ENCODE results near the gene ELF5. TPM values are rescaled to one million over a fixed set of nuclear protein-coding genes. Genes with fewer than 3 reads are reported as not detected.

Gene ELF5
- total and polyA plus RNA-seq, 10 of the 15 experiments (the other 5 are each of a cell fraction or from before 2014, with no cell fraction given), result not detected

DNA sequence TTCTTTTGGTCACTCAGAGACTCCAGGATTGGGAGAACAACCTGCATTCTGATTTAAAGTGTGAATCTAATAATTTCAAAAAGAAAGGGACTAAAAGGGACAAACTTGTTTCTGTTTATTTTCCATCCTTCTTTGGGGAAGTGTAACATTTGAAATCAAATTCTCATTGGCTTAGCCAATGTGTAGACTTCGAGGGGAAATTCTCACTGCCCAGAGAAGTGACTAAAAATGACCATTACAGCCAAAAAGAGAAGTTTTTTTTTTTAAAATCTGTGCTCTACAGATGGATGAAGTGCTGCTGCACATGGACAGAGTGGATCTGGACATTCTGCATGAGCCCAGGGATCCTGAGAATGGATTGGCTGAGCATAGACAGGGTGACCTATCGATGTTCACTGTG is 49.4 kb upstream of the ELF5 start:
- POLR2A ChIA-PET, result no interaction called here
- SMC1A ChIA-PET (ENCODE audit: uncharacterized antibody, unreplicated experiment), result interaction anchor here (1.0 kb wide), 1 partner anchor 334 kb away, joined by 3 read pairs; no protein-coding TSS in a partner anchor
- RAD21 ChIA-PET (ENCODE audit: unreplicated experiment), result no interaction called here
- Histone ChIP-seq H3K4me3 (no peak overlapping the region), H3K4me2 (ENCODE audit: control insufficient read depth, insufficient read depth) (no peak overlapping the region), H3K9me3 (replicated peaks; ENCODE audit: control insufficient read depth, insufficient read depth, low read length) (no peaks in the 10 kb centered on the region), H3K9ac (ENCODE audit: control insufficient read depth, insufficient read depth, low read length) (no peak overlapping the region), H3K27ac (ENCODE audit: control insufficient read depth, insufficient read depth) (no peak overlapping the region), H3K27me3 (replicated peaks in 1 of 2; ENCODE audit: control insufficient read depth in 2 of 2, insufficient read depth in 2 of 2, low read length in 1 of 2) (no peaks in the 10 kb centered on the region; a peak in 2 of 4 replicates), H3K4me1 (ENCODE audit: control insufficient read depth, insufficient read depth, low read length) (no peaks in the 10 kb centered on the region), H4K20me1 (ENCODE audit: control insufficient read depth, insufficient read depth) (no peaks in the 10 kb centered on the region), H3K36me3 (ENCODE audit: control insufficient read depth in 2 of 2, insufficient read depth in 2 of 2, low read length in 1 of 2) (no peaks in the 10 kb centered on the region), H2AFZ (ENCODE audit: control insufficient read depth, low read depth, low read length) (no peak overlapping the region), H3K79me2 (ENCODE audit: control insufficient read depth, insufficient read depth, low read length) (no peaks in the 10 kb centered on the region)
- WGBS (ENCODE audit: insufficient coverage, insufficient replicate concordance, low lambda C conversion rate, missing lambda C conversion rate), result 0% methylated on average over 2 of the region's 2 CpGs
- CTCF ChIA-PET, result interaction anchor here (1.2 kb wide), 1 partner anchor 17 kb away, joined by 4 read pairs; no protein-coding TSS in a partner anchor
- DNase-seq (ENCODE audit: low read depth, low spot score) (no peak), ATAC-seq (no peak), FAIRE-seq (no peak)
- in situ Hi-C loops (cut with MboI) (no loop called here), intact Hi-C loops (cut with micrococcal nuclease; ENCODE audit: unreplicated experiment) (no loop called here)
- BruUV-seq (replicated peaks), result no TSS peak
- TF ChIP-seq, protein P1, sequence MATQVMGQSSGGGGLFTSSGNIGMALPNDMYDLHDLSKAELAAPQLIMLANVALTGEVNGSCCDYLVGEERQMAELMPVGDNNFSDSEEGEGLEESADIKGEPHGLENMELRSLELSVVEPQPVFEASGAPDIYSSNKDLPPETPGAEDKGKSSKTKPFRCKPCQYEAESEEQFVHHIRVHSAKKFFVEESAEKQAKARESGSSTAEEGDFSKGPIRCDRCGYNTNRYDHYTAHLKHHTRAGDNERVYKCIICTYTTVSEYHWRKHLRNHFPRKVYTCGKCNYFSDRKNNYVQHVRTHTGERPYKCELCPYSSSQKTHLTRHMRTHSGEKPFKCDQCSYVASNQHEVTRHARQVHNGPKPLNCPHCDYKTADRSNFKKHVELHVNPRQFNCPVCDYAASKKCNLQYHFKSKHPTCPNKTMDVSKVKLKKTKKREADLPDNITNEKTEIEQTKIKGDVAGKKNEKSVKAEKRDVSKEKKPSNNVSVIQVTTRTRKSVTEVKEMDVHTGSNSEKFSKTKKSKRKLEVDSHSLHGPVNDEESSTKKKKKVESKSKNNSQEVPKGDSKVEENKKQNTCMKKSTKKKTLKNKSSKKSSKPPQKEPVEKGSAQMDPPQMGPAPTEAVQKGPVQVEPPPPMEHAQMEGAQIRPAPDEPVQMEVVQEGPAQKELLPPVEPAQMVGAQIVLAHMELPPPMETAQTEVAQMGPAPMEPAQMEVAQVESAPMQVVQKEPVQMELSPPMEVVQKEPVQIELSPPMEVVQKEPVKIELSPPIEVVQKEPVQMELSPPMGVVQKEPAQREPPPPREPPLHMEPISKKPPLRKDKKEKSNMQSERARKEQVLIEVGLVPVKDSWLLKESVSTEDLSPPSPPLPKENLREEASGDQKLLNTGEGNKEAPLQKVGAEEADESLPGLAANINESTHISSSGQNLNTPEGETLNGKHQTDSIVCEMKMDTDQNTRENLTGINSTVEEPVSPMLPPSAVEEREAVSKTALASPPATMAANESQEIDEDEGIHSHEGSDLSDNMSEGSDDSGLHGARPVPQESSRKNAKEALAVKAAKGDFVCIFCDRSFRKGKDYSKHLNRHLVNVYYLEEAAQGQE (IDR thresholded peaks at IDR 0.05; ENCODE audit: low read depth, low read length), result no peak
- TF ChIP-seq ZNF274 (IDR thresholded peaks at IDR 0.05; ENCODE audit: insufficient read depth, insufficient read length), result no peak
- TF ChIP-seq SP1 (IDR thresholded peaks at IDR 0.05; ENCODE audit: low read depth, low read length), result no peak
- no peak for TF ChIP-seq CBX3 (IDR thresholded peaks at IDR 0.05; ENCODE audit: borderline replicate concordance, low read depth)
- TF ChIP-seq, protein P2, sequence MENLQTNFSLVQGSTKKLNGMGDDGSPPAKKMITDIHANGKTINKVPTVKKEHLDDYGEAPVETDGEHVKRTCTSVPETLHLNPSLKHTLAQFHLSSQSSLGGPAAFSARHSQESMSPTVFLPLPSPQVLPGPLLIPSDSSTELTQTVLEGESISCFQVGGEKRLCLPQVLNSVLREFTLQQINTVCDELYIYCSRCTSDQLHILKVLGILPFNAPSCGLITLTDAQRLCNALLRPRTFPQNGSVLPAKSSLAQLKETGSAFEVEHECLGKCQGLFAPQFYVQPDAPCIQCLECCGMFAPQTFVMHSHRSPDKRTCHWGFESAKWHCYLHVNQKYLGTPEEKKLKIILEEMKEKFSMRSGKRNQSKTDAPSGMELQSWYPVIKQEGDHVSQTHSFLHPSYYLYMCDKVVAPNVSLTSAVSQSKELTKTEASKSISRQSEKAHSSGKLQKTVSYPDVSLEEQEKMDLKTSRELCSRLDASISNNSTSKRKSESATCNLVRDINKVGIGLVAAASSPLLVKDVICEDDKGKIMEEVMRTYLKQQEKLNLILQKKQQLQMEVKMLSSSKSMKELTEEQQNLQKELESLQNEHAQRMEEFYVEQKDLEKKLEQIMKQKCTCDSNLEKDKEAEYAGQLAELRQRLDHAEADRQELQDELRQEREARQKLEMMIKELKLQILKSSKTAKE (IDR thresholded peaks at IDR 0.05; ENCODE audit: low read depth, poor library complexity, severe bottlenecking), result no peak
- TF ChIP-seq, protein P3, sequence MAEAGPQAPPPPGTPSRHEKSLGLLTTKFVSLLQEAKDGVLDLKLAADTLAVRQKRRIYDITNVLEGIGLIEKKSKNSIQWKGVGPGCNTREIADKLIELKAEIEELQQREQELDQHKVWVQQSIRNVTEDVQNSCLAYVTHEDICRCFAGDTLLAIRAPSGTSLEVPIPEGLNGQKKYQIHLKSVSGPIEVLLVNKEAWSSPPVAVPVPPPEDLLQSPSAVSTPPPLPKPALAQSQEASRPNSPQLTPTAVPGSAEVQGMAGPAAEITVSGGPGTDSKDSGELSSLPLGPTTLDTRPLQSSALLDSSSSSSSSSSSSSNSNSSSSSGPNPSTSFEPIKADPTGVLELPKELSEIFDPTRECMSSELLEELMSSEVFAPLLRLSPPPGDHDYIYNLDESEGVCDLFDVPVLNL (IDR thresholded peaks at IDR 0.05; ENCODE audit: low read depth, low read length), result no peak
- no peak for TF ChIP-seq NFYA (IDR thresholded peaks at IDR 0.05; ENCODE audit: borderline replicate concordance, low read depth, low read length)
- no peak for TF ChIP-seq SMAD1 (IDR thresholded peaks at IDR 0.05; ENCODE audit: low read depth, partially characterized antibody)
- TF ChIP-seq ELK1 (IDR thresholded peaks at IDR 0.05; ENCODE audit: low read depth, low read length), result no peak
- TF ChIP-seq GATAD2B (conservative IDR thresholded peaks at IDR 0.05; ENCODE audit: low read depth), result no peak
- no peak for TF ChIP-seq USF1 (IDR thresholded peaks at IDR 0.05; ENCODE audit: borderline replicate concordance, extremely low read length, insufficient read depth, low read depth, low read length)
- no peak for TF ChIP-seq SIX5 (IDR thresholded peaks at IDR 0.05; ENCODE audit: low read depth, low read length, severe bottlenecking)
- TF ChIP-seq, protein P4, sequence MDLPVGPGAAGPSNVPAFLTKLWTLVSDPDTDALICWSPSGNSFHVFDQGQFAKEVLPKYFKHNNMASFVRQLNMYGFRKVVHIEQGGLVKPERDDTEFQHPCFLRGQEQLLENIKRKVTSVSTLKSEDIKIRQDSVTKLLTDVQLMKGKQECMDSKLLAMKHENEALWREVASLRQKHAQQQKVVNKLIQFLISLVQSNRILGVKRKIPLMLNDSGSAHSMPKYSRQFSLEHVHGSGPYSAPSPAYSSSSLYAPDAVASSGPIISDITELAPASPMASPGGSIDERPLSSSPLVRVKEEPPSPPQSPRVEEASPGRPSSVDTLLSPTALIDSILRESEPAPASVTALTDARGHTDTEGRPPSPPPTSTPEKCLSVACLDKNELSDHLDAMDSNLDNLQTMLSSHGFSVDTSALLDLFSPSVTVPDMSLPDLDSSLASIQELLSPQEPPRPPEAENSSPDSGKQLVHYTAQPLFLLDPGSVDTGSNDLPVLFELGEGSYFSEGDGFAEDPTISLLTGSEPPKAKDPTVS (IDR thresholded peaks at IDR 0.05; ENCODE audit: low read depth, low read length), result no peak
